Heart left ventricle (tissue), 16 donors: ENCODE measurements around the gene GOLGA6L24. TPM values are rescaled to one million over a fixed set of nuclear protein-coding genes. Genes with fewer than 3 reads are reported as not detected.
"Not testable (repeated sequence)": the region's sequence is repeated elsewhere in the genome, so short reads cannot be mapped to it uniquely, and the experiment has no call there.

Experiments used
- ATAC-seq, 4 donors: fragments of 200-7000 bp; cut with Tn5 transposase; one replicate each; pipeline ENCODE4 v1.9.1; 2020 to 2022; ENCODE audit warnings: moderate library complexity in 4 of 4, mild to moderate bottlenecking in 3 of 4, moderate number of reproducible peaks in 1 of 4
- DNase-seq, 5 donors: peaks; one replicate each; pipeline ENCODE4 v3.0.0-alpha.2; 2020
- H3K27ac ChIP-seq, 12 donors: fragments of 200-600 bp; sonication (generic) in 4 of 12; one replicate each; pipeline versions ENCODE4 v1.5.0 to v1.8.0; 2016 to 2022; ENCODE audit warnings: mild to moderate bottlenecking in 2 of 12
- H3K27me3 ChIP-seq, 9 donors: fragments of 200-600 bp; sonication (generic) in 2 of 9; one replicate each; pipeline versions ENCODE4 v1.5.1 to v1.8.0; 2016 to 2022; ENCODE audit warnings: mild to moderate bottlenecking in 3 of 9
- H3K36me3 ChIP-seq, 9 donors: fragments of 200-600 bp; sonication (generic) in 2 of 9; one replicate each; pipeline versions ENCODE4 v1.5.0 to v1.8.0; 2018 to 2022; ENCODE audit warnings: mild to moderate bottlenecking in 2 of 9
- H3K4me1 ChIP-seq, 12 donors: fragments of 200-600 bp; sonication (generic) in 4 of 12; one replicate each; pipeline versions ENCODE4 v1.5.0 to v1.8.0; 2016 to 2022; ENCODE audit warnings: mild to moderate bottlenecking in 3 of 12
- H3K4me3 ChIP-seq, 12 donors: fragments of 200-600 bp; sonication (generic) in 4 of 12; one replicate each; pipeline versions ENCODE4 v1.5.0 to v1.8.0; 2017 to 2022; ENCODE audit warnings: mild to moderate bottlenecking in 9 of 12, moderate library complexity in 4 of 12
- H3K9me3 ChIP-seq, 12 donors: fragments of 200-600 bp; sonication (generic) in 4 of 12; one replicate each; pipeline versions ENCODE4 v1.5.0 to v1.8.0; 2016 to 2022; ENCODE audit warnings: mild to moderate bottlenecking in 1 of 12
- WGBS, 4 donors: extraction: QIAGEN DNeasy Blood & Tissue Kit in 2 of 4; methylation state at CpG; one replicate each; pipeline versions ENCODE4 v1.1.5 to v1.1.7; 2013 to 2018; 5-methylcytosine and 5-hydroxymethylcytosine counted together
- intact Hi-C, 10 donors: fragments of 100-400 bp; cut with DNase I; formaldehyde crosslinking; loops; one replicate each; pipeline versions ENCODE4 v1.11.1 to v1.14.2; 2022
- long read RNA-seq, 3 donors: library from polyadenylated mRNA; unstranded; transcript quantifications; one replicate each; pipeline ENCODE4 v2.0.0, GENCODE V29; 2020 to 2021
- polyA plus RNA-seq, 2 donors: library from polyadenylated mRNA; stranded (reverse); fragments of 200-250 nt; gene quantifications; one replicate each; pipeline ENCODE4 v1.2.3, GENCODE V29; 2013
- total RNA-seq, 9 donors: library from RNA; depleted of rRNA in 2 of 9; stranded (reverse); fragments of >200 nt in 2 of 9; fragmentation: NEBNext Ultra II Directional in 3 of 9; extraction: Animal tissue kit (Norgen Biotek cat#: 25700) in 3 of 9; gene quantifications; one replicate each; pipeline versions ENCODE4 v1.1.0 to v1.2.4, GENCODE V29; 2016 to 2023
- donor health status: ischemic (EF 13 %, LVEDD 7.1; RV severe dilation, severe dysfunction).
- donor health status: healthy with polysubstance abuse.
- donor health status: DM: no; HTN: yes; CAD: no.
- donor health status: DM: no; HTN: no; CAD: no.
- donor health status: ischemic (EF 25% LVEDD 6.9; RV normal size, moderate dysfunction).
- donor health status: ischemic (EF 25% LVEDD 5.7; RV mildly dilated, moderate dysfunction).
- donor health status: healthy.
- donor health status: DM: yes; HTN: yes; CAD: no.
- donor health status: ischemic (EF 35%, LVEDD 5.7; RV mildly dilated, moderate dysfunction).
- donor health status: nonischemic (EF 11% LVEDD 7.7; RV severe dilation, severe dysfunction).
- donor health status: DM: yes; HTN: yes; CAD: no.
- donor health status: PGD.
- donor health status: ischemic (EF 29% LVEDD 5.4; RV normal size, mild dysfunction).
- donor health status: nonischemic (EF 23%, LVEDD 6.1; RV moderate dilation, normal function).

The GOLGA6L24 gene
- total RNA-seq (not detected), polyA plus RNA-seq (not detected)
- long read RNA-seq, donor 1: 0 reads
- long read RNA-seq, donor 2: 0 reads
- long read RNA-seq, donor 3: 0 reads

DNA sequence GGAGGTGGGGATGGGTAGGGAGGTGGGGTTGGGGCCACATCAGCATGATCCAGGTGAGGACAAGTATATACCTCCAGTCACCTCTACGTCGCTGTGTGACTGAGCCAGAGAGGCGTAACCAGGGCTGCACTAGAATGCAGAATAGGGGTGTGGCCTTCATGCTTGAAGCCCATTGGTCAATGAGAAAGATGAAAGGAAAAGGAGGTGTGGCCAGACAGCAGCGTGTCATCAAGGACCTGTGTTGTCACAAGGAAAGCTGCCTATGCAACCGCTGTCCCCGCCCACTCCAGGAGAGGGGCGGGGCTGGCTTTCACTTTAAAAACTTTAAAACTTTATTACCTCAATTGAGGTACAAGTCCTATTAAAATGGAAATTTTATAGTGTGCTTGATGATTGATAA lies at the start of gene GOLGA6L24:
Gene GOLGA6L24 (minus strand): TSS at position 101 of the 400 bp plus-strand sequence. CDS start 61 bp downstream, at position 40.
- H3K4me3 ChIP-seq, H3K27me3 ChIP-seq, DNase-seq, H3K36me3 ChIP-seq, H3K4me1 ChIP-seq, H3K9me3 ChIP-seq, intact Hi-C loops, H3K27ac ChIP-seq, ATAC-seq: not testable (repeated sequence)
- no CpG with 5 or more reads among the region's 7 CpGs for WGBS, 4 donors

GRCh38 chr15:28402774-28403435 lies 45.0 kb upstream of the GOLGA6L24 start:
- H3K4me1 ChIP-seq, H3K36me3 ChIP-seq, H3K27me3 ChIP-seq, H3K4me3 ChIP-seq, DNase-seq, H3K27ac ChIP-seq, intact Hi-C loops, H3K9me3 ChIP-seq: not testable (repeated sequence)
- peak in 3 of 4 donors; percentile 26 to 71 (median 58) for ATAC-seq
- WGBS, 4 donors: no CpG with 5 or more reads among the region's 64 CpGs

DNA sequence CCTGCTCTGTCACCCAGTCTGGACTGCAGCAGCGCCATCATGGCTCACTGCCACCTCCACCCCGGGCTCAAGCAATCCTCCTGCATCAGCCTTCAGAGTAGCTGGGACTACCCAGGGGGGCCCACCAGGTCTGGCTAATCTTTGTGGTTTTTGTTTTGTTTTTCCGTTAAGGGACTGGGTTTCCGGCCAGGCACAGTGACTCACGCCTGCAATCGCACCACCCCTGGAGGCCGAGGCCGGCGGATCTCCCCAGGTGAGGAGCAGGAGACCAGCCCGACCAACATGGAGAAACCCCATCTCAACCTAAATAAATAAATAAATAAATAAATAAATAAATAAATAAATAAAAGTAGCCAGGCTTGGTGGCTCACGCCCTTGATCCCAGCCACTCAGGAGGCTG lies 38.1 kb upstream of the GOLGA6L24 start:
- DNase-seq, intact Hi-C loops: not testable (repeated sequence)

GRCh38 chr15:28380053-28380452 lies 22.2 kb upstream of the GOLGA6L24 start:
- H3K4me3 ChIP-seq, H3K4me1 ChIP-seq, H3K36me3 ChIP-seq, H3K9me3 ChIP-seq, intact Hi-C loops, H3K27me3 ChIP-seq, DNase-seq, H3K27ac ChIP-seq, ATAC-seq: not testable (repeated sequence)
- WGBS, 4 donors: 70 to 83% (median 76%) methylated on average over 2 to 3 of the region's 3 CpGs

More for the DNA sequence above, 38.1 kb upstream of the GOLGA6L24 start:
- not testable (repeated sequence) for H3K9me3 ChIP-seq, H3K4me3 ChIP-seq, H3K36me3 ChIP-seq, H3K4me1 ChIP-seq, H3K27me3 ChIP-seq, H3K27ac ChIP-seq, ATAC-seq
- 67 to 100% (median 90%) methylated on average over 1 to 2 of the region's 11 CpGs for WGBS, 4 donors

DNA sequence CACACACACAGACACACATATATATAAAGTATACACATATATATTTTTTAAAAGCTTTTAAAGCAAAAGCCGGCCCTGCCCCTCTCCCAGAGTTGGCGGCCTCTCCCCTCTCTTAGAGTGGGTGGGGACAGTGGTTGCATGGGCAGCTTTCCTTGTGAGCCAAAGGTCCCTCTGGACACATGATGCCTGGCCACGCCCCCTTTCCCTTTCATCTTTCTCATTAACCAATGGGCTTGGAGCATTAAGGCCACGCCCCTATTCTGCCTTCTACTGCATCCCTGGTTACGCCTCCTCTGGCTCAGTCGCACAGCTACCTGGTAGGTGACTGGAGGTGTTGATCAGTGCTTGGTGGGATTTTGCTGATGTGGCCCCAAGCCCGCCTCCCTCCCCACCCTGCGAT lies 20.5 kb upstream of the GOLGA6L24 start, which contains the start of gene GOLGA8F:
Gene GOLGA8F (plus strand): TSS at position 301 of the 400 bp plus-strand sequence. CDS start 98 bp downstream, at position 399.
- H3K36me3 ChIP-seq, intact Hi-C loops, DNase-seq, ATAC-seq, H3K27ac ChIP-seq, H3K4me3 ChIP-seq, H3K9me3 ChIP-seq, H3K27me3 ChIP-seq, H3K4me1 ChIP-seq: not testable (repeated sequence)
- WGBS, 4 donors: no CpG with 5 or more reads among the region's 8 CpGs

GRCh38 chr15:28365502-28365901 lies 7.6 kb upstream of the GOLGA6L24 start:
- H3K4me3 ChIP-seq, H3K36me3 ChIP-seq, H3K27ac ChIP-seq, H3K4me1 ChIP-seq, DNase-seq, H3K27me3 ChIP-seq, H3K9me3 ChIP-seq, intact Hi-C loops, ATAC-seq: not testable (repeated sequence)
- WGBS, 4 donors: 88 to 100% (median 95%) methylated on average over 2 to 12 of the region's 17 CpGs; no CpG with 5 or more reads in 1 of the 4 donors

DNA sequence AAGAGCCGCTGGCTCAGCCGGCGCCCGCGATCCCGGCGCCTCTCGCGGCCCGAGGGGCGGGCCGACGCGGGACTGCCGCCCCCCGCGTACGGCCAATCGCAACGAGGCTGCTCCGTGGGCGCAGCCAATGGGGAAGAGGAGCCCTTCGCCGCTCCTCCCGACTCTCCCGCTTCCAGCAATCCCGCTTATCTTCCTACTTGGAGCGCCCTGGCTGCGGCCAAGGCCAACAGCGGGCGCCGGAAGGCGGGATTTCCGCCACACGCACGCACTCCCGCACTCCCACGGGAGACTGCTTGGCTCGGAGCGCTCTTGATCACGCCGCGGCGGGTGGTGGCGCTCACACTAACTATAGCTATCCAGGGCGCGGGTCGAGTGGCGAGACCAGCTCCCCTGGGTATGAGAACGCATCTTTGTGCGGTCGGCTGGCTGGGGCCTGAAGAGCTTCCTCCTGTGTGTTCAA lies 35.7 kb downstream of the GOLGA6L24 start, which contains the start of gene HERC2:
Gene HERC2 (minus strand): TSS at position 51 of the 460 bp plus-strand sequence. CDS start 746 bp downstream, outside the sequence.
- Histone ChIP-seq H3K4me3 (peak within 1 kb of the TSS in 10 of 12 donors; percentile 29 to 54 (median 48)), H3K36me3 (peaks cover 0 to 18% (median 11%) of the 10 kb centered on the region in 9 donors)

DNA sequence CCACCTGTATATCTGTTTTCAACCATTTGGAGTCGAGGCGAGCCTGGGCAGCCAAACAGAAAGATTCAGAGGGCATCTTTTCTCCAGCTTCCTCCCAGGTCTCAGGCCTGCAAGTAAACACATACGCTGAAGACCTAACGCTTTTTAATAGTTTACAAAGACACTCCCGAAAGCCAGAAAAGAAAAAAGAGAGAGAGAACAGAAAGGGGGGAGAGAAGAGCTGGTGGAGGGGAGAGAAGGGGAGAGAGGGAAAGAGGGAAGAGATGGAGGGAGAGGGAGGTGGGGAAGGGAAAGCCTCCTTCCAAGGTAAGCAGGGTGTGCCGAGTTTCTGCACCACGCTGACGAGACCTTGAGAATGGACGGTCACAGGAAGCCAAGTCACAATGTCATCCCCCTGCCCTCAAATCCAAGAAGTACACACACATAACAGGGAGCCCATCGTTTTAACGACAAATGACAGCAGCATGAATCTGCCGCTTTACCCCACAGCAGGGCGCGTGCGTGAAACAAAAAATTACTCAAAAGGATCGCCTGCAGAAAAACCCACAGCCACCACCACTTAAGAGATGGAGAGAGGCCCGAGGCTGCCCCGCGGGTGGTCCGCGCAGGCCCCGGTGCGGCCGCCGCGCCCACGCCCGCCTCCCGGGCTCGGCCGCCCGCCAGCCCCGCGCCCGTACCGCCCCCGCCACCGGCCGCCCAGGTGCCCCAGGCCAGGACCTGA lies 36.4 kb downstream of the GOLGA6L24 start:
- ATAC-seq, DNase-seq, H3K4me1 ChIP-seq, H3K9me3 ChIP-seq, intact Hi-C loops, H3K27me3 ChIP-seq: not testable (repeated sequence)
- 0 to 6% (median 1%) methylated on average over 5 to 16 of the region's 39 CpGs for WGBS, 4 donors
- peak overlapping the region in 6 of 12 donors; percentile 26 to 50 (median 39) for H3K27ac ChIP-seq
- H3K4me3 ChIP-seq: peak overlapping the region in 10 of 12 donors; percentile 29 to 54 (median 48)
- H3K36me3 ChIP-seq: peaks cover 0 to 23% (median 14%) of the 10 kb centered on the region in 9 donors

More for the DNA sequence above, 35.7 kb downstream of the GOLGA6L24 start, which contains the start of gene HERC2:
- WGBS, 4 donors: no CpG with 5 or more reads among the region's 52 CpGs
- H3K27me3 ChIP-seq, intact Hi-C loops, H3K9me3 ChIP-seq, H3K4me1 ChIP-seq, ATAC-seq: not testable (repeated sequence)
- peak in 1 of 5 donors; percentile 55 for DNase-seq
- H3K27ac ChIP-seq: peak within 1 kb of the TSS in 6 of 12 donors; percentile 26 to 50 (median 39)

DNA sequence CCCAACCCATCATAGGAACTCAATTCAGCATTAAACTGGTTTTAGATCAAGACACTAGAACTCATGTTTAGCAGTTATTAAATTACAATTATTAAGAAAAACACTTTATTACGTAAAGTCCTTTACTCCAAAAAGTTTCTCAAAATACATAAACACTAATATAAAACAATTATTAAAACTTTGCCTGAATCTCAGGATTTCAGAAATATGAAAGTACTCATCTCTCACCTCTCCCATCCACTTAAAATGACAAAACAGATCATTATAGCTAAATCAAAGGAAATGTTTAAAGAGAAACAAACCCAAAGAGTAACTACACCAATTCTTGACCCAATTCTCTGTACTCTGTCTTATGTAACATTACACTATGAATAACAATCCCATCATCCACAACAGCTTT lies 38.2 kb downstream of the GOLGA6L24 start:
- H3K9me3 ChIP-seq, H3K27me3 ChIP-seq, H3K27ac ChIP-seq, ATAC-seq, DNase-seq, intact Hi-C loops: not testable (repeated sequence)
- H3K4me3 ChIP-seq: peak overlapping the region in 1 of 12 donors; percentile 9
- H3K4me1 ChIP-seq: peaks cover 0 to 12% (median 0%) of the 10 kb centered on the region in 12 donors
- 97 to 100% (median 98%) methylated on average over 1 of the region's 1 CpG for WGBS, 4 donors
- peaks cover 0 to 38% (median 17%) of the 10 kb centered on the region in 9 donors for H3K36me3 ChIP-seq

GRCh38 chr15:28318828-28319227 lies 39.1 kb downstream of the GOLGA6L24 start:
- ATAC-seq, H3K27ac ChIP-seq, H3K27me3 ChIP-seq, H3K4me3 ChIP-seq, DNase-seq, H3K9me3 ChIP-seq, intact Hi-C loops: not testable (repeated sequence)
- Histone ChIP-seq H3K36me3 (peaks cover 0 to 43% (median 21%) of the 10 kb centered on the region in 9 donors), H3K4me1 (peaks cover 0 to 13% (median 0%) of the 10 kb centered on the region in 12 donors)
- WGBS, 4 donors: 63 to 86% methylated on average over 1 of the region's 3 CpGs; no CpG with 5 or more reads in 2 of the 4 donors
